GM19351 (cell line): Measurements from ENCODE around the gene PIGM.

Experiments used
- ATAC-seq: cut with Tn5 transposase; IDR thresholded peaks from one replicate; pipeline ENCODE4 v1.9.1; 2021; ENCODE audit warnings: mild to moderate bottlenecking, moderate library complexity; ENCODE audit not compliant: unreplicated experiment

Gene PIGM

DNA sequence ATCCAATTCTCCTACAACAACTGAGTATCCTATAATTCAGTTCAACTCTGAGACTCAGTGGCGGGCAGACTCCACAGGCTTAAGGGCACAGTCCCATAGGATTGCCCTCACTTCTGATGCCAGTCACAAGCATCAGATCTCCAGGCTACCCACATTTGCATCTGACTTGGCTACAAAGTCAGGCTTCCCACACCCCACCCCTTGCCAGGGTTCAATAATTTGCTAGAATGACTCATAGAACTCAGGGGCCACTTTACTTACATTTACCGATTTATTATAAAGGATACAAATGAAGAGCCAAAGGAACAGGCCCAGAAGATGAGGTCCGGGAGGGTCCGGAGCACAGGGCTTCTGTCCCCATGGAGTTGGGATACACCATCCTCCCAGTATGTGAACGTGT lies 41.8 kb downstream of the PIGM start:
- no peak for ATAC-seq

DNA sequence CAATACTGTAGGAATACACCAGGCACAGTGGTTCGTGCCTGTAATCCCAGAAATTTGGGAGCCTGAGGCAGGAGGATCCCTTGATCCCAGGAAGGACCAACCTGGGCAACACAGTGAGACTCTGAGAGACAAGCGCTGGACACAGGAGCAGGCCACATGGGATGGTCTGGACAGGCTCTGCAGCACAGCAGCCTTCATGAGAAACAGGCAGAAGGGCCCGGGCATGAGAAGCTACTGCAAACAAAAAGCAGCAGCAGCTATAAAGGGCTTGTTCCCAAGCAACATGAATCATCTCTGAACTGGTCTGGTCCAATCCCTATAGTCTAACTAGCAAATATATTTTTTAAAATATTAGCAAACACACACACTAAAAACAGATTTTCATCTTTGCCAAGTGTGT lies 42.2 kb downstream of the PIGM start:
- ATAC-seq: no peak

GRCh38 chr1:159988006-159988405 lies 43.8 kb downstream of the PIGM start:
- no peak for ATAC-seq

GRCh38 chr1:159987186-159987585 lies 44.6 kb downstream of the PIGM start:
- ATAC-seq: no peak

DNA sequence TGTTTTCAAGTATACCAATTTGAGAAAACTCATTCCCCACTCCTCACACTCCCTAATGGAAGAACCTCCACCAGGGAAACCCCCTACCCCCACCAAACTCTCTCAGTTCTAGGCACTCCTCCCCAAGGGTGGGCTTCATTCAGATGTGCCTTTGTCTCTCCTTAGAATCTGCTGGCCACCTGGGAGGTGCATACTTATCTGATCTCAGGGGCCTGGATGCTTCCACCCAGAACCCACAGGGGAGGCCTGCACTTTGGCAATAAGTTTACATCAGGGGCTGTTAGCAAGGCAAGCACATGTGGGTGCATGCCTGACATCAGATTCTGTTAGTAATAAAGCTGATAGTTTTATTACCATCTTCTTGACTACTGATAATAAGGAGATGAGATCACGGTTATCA lies 45.3 kb downstream of the PIGM start:
- no peak for ATAC-seq

GRCh38 chr1:159986093-159986492 lies 45.7 kb downstream of the PIGM start:
- no peak for ATAC-seq

DNA sequence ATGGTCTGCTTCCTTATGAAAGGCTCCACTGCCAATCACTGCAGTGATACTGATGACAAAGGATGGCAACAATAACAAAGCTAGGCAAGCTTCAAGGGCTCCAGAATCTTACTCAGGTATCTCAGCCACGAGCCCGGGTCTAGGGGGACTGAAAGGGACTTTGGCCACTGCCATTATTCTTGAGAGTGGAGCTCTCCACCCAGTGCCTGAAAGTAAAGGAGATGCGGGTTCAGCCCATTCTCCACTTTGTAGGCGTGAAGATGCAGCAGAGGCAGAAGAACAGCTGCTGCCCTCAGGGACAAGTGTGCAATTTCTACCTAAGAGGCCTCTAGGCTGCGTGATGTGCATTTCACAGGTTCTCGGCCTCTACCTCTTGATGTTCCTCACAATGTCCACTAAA lies 46.3 kb downstream of the PIGM start:
- ATAC-seq: no peak

GRCh38 chr1:159983681-159984080 lies 48.1 kb downstream of the PIGM start:
- ATAC-seq: no peak

GRCh38 chr1:159982280-159982679 lies 49.5 kb downstream of the PIGM start:
- no peak for ATAC-seq

- ATAC-seq: no peak
These were observed 50.3 kb downstream of the PIGM start for GRCh38 chr1:159981351-159982055.

DNA sequence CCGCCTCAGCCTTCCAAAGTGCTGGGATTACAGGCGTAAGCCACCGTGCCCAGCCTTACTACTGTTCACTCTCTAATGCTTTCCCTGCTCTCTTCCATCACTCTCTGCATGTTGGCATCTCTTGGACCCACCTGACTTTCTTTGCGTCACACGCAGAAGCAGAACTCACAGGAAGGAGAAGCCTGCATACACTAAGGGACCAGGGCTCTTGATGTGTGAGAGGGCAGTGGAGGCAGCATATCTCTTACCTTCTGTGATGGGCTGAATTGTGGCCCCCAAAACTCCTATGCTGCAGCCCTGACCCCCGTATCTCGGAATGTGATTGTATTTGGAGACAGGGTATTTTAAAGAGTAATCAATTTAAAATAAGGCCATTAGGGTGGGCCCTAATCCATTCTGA lies 51.0 kb downstream of the PIGM start:
- no peak for ATAC-seq

DNA sequence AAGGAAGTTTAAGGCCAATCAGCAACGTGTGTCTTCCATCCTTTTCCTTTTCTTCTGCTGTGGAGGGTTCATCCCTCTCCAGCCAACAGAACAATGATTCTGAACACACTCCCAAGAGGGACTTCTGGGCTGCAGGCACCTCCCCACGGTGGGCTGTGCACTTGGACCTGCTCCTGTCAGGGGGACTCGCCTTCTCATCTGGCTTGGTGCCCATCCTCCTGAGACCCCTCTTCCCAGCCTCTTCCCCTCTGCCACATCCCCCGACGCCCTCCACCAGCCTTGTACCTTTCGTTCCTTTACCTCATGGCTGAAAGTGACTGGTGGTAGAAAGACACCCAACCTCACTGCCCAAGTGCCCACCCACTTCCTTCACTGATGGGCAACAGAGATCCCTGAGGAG lies 51.7 kb downstream of the PIGM start:
- no peak for ATAC-seq

DNA sequence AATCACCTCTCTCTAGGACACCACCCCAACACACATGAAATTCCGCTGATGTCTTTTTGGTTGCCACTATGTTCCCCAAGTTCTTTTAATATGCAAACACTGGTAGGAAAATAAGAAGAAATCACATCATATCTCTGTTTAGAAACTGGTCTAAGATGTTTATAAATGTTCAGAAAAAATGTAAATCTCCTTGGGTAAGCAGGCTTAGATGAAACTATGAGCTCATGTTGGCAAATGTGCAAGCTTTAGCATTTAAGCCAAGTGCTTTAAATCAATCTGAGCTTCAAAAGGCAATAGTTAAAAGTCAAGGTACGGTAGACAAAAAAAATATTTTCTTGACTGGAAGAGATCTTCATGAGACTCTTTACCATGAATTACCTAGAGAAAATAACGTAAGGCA lies 52.5 kb downstream of the PIGM start:
- no peak for ATAC-seq

GRCh38 chr1:159978107-159978398 lies 53.7 kb downstream of the PIGM start:
- ATAC-seq: no peak

DNA sequence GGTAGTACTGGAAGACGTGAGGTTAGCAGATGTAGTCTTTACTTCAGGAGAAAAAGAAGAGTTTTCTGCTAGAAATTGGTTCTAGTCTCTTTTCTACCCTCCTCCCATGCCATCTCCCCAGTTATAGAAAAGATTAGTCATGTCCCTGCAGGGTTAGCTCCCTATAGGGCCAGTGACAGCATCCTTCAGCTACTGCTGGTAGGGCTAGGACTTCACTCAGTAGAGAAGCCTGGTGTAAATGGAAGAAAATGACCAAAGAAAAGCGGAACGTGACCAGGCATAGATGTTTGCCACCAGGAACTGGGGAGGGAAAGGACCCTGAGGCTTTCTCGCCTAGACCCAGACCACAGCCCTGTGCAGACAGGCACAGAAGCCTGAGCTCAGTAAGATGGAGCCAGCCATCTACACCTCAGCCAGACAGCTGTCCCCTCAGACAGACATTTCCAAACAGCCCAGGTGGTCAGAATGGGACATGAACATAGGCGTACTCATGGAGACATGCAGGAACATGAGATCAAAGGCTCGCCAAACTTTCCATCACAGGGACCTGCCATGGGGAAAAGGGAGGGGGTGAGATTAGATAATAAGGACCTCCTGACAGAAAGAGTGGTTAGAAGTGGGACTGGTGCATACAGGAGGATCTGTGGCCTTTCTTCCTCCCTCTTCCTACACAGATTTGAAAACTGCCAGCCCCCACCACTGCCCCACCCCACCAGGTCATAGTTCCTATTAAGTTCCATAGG lies 54.3 kb downstream of the PIGM start:
- ATAC-seq: no peak
